HG02852 (cell line): ENCODE measurements around the gene IDI2.
A peak's percentile ranks its signal among the peaks of the same experiment; 100 is the strongest.
"Not testable (repeated sequence)": the region's sequence is repeated elsewhere in the genome, so short reads cannot be mapped to it uniquely, and the experiment has no call there.

Experiments
- ATAC-seq: cut with Tn5 transposase; IDR thresholded peaks from one replicate; pipeline ENCODE4 v1.9.1; 2021; ENCODE audit warnings: mild to moderate bottlenecking, moderate library complexity; ENCODE audit not compliant: unreplicated experiment

The IDI2 gene

DNA sequence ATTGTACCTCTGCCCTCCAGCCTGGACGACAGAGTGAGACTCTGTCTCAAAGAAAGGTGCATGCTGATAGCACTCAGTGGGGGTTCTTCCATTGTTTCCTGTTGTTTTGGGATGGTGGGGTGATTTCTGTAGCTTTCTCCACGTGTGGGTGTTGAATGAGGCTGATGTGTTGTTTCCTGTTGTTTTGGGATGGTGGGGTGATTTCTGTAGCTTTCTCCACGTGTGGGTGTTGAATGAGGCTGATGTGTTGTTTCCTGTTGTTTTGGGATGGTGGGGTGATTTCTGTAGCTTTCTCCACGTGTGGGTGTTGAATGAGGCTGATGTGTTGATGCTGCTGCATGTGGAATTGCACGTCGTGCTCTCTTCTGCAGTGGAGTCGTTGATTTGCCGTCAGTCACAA, 15.7 kb downstream of the IDI2 start:
- ATAC-seq = not testable (repeated sequence)

GRCh38 chr10:1009071-1009494, 16.6 kb downstream of the IDI2 start:
- no peak for ATAC-seq

DNA sequence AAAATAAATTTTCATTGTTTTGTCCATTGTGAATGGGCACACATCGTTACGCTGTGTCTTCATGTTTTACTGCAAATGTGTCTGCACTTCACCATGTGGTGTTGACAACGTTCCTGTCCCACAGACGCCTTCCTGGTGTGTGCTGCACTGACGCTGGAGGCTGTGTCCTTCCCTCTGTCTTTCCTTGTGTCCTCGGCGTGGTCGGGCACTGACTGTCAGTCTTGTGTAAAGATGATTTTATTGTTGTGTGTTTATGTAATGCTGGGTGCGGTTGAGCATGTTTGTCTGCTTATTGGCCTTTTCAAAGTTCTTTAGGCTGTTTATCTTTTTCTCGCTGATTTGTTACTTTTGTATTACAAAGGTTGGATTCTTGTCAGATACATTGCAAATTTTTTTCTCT, 18.1 kb downstream of the IDI2 start:
- no peak for ATAC-seq

- ATAC-seq = no peak
Observed at GRCh38 chr10:1006573-1006972, 19.1 kb downstream of the IDI2 start.

DNA sequence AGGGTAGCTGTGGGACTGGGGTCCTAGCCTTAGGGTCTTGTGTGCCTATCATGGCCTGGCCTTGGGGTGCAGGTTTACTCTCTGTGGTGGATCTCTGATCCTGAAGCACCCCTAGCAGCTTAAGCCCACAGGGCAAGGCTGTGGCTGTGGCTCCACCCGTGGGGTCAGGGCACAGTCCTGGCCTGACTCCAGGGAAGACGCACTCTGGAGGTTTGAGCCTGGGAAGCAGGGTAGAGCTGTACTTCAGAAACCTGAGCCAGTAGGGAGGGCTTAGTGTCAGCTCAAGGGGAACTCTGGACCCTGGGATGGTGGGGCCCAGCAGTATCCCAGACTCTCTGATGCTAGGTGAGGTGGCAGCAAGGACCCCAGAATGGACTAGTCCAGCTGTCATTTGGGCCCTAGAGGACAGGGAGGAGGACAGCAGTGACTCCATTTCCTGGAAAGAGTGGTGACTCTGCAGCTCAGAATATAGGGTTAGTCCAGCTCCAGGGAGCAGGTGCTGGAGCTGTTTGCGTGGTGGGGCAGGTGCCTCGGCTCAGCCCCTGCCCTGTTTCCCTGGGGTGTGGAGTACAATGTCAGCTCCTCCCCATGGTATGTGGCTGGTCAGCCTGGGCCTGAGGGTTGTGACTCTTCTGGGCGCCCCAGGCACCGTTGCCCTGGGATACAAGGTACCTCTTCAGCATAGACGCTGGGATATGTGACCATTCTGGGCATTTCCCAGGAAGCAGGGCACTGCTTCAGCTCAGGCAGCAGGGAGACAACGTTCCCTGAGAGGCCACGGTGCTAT, 21.6 kb downstream of the IDI2 start:
- ATAC-seq = no peak

- no peak for ATAC-seq
Observed at GRCh38 chr10:1002425-1003006, 23.1 kb downstream of the IDI2 start.

- no peak for ATAC-seq
Observed at GRCh38 chr10:997266-998022, 28.2 kb downstream of the IDI2 start.

DNA sequence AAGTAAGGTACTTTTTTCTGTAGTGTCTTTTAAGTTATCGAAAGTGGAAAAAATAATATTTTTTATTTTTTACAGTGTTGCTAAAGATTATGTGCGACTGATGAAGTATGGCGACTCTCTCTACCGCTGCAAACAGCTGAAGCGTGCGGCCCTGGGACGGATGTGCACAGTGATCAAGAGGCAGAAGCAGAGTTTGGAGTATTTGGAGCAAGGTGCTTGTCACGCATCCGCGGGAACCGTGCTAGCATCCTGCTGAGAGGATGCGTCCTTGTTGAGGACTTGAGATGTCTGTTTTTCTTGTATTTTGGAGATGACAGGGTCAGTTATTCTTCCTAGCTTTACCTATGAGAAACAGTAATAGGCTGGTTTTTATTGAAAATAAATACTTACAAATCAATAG, 29.6 kb downstream of the IDI2 start:
- ATAC-seq = no peak

DNA sequence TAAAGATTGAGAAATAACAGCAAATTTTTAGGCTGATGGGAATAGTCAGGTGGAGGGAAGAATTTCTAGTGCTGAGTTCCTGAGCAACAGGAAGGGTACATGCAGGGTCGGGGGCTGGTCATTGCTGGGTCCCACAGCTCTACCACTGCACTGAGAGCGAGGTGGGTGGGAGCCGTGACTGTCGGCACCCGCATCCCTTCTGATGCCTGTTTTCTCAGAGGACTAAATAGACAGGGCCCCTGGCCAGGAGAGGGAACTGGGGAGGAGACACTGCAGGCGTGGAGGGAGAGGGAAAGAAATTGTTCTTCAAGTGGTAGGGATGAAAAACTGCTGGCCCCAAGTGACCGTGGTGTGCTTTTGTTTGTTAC, 30.1 kb downstream of the IDI2 start:
- ATAC-seq = no peak

DNA sequence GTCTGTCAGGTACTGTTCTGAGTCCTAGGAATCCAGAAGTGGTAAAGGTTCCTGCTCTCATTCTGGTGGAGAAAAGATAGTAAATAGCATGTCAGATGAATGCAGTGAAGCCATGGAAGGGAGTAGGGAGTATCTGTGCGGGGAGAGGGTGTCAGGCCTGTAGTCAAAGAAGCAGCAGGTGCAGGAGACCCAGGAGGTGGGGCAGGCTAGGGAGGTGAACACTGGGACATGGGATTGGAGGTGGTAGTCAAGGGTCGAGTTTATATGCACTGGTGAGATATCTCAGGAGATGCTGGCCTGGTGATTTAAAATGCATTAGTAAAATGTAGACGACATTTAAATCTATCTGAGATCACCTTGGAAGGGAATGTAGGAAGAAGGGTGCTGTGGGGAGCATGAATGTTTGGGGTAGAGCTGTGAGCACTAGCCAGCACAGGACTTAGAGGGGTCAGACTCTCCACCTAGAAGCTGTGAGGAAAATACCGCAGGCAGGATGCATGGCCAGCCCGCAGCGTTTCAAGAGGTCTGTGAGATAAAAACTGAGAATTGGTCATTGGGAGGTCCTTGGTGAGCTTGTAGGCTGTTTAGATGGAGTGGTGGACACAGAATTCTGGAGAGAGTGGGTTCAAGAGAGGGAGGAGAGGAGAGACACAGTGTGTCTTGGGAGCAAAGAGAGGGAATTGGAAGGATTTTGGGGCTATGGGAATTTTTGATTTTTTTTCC, 30.7 kb downstream of the IDI2 start:
- ATAC-seq = no peak

DNA sequence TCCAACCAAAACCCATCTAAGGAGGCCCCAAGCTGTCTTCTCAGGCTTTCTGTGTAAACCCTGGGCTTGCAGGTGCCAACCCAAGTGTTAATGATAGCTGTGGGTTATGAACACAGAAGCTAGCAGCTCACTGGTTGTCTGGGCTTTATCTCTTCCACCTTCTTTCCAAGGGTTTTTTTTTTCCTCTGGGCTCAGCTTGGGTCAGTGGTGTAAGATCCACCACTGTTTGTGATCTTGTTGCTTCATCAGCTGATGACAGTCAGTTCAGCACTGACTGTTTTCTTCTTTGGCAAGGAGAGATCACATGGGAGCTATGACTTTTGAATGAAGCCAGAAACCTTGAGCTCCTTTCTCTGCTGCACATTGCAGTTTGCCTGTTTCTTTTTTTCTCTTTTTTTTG, 32.8 kb downstream of the IDI2 start:
- ATAC-seq = no peak

GRCh38 chr10:992467-992866, 33.2 kb downstream of the IDI2 start:
- no peak for ATAC-seq

DNA sequence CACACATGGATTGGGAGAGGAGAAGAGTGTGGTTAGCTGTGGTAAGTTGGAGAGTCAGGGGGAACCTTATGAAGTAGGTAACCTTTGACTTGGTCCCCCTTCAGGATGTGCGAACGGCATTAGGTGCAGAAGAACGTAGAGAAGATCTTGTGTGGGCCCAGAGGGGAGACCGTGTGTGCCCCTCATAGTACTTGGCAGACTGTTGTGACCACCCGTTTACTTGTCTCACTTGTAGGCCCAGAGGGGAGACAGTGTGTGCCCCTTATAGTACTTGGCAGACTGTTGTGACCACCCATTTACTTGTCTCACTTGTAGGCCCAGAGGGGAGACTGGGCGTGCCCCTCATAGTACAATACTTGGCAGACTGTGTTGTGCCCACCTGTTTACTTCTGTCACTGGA, 34.9 kb downstream of the IDI2 start:
- ATAC-seq = no peak

DNA sequence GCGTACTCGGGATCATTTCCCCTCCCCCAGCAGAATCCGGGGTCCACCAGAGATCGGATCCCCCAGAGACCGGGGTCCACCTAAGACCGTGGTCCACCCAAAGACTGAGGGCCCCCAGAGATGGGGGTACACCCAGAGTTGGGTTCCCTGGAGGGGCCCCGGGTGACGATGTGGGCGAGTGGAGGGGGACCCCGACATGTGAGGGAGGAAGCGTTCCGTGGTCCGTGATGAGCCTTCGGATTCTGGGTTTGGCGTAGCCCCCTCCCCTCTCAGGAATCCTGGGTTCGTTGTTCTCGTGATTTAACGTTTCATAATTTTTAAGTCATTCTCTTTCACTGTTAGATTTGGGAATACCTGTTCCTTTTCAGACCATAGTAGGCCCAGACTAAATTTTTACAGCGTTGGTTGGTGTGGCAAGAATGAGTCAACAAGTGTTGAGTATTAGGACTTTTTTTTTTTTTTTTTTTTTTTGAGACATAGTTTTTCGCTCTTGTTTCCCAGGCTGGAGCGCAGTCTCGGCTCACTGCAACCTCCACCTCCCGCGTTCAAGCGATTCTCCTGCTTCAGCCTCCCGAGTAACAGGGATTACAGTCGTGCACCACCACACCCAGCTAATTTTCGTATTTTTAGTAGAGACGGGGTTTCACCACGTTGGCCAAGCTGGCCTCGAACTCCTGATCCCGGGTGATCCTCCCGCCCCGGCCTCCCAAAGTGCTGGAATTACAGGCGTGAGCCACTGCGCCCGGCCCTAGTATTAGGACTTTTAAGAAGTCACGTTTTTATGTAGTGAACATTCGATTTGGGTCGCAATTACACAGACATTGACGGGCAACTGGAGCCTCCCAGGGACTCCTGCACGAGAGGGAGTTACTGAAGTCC, 36.8 kb downstream of the IDI2 start:
- peak; percentile 14 for ATAC-seq

GRCh38 chr10:987870-988666, 37.6 kb downstream of the IDI2 start, which contains the start of gene GTPBP4:
TSS of gene GTPBP4 (plus strand) at chr10:988434. CDS start at chr10:988480, 46 bp downstream.
- ATAC-seq = peak; percentile 97

DNA sequence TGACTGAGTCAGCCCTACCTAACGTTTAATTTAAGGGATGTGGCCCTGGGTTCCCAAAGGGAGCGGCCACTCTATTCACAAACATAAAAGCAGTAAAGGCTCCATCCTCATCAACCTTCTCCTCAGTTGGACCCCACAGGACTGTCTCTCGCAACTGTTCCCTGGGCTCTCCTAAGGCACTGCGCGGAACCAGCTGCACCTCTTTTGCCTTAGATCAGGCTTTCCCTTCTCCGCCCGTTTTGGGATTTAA, 38.1 kb downstream of the IDI2 start:
- no peak for ATAC-seq

GRCh38 chr10:986881-987619, 38.6 kb downstream of the IDI2 start:
- no peak for ATAC-seq

DNA sequence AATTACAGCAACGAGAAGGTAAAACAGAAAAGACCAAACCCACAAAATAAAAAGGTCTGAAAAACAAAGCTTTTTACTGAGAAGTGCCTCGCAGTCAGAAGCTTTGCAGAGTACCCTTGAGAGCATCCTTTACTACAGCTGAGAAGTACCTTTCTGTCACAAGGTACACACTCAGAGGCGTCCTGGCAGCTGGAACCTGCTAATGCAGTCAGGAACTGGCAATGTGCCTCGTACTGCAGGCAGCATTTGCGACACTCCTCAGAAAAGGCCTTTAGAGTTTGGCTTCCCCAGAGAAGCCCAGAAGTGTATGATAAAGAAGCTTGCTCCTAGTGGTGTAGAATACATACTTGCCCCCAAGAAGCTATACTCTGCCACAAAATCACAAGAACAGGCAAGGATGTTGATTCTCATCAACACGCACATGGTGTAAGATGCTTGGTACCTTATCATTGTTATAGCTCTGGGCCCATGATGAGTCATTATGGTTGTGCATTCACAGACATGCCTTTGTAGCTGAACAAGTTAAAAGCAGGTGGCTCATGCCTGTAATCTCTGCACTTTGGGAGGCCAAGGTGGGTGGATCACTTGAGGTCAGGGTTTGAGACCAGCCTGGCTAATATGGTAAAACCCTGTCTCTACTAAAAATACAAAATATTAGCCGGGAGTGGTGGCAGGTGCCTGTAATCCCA, 39.4 kb downstream of the IDI2 start:
- no peak for ATAC-seq

GRCh38 chr10:985361-985760, 40.3 kb downstream of the IDI2 start:
- ATAC-seq = no peak
